ENCODE data around the gene ZBTB12.
A peak's percentile ranks its signal among the peaks of the same experiment; 100 is the strongest.
"Not testable (repeated sequence)": the region's sequence is repeated elsewhere in the genome, so short reads cannot be mapped to it uniquely, and the experiment has no call there.

ZBTB12 gene

DNA sequence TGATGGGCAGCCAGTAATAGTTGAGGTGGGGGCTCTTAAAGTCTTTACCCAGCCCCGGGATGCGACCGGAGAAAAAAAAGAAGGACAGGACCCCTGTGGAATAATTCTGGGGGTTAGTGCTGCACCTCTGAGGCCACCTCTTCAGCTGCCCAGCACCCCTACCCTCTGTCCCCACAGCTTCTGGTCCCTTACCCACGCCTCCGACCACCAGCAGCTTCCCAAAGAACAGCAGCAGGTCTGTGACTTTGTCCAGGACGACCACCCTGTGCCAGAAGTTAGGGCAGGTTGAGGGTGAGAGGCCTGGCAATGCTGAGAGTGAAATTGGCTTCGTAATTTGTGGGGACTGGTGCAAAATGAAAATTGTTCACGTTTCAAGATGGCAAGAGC lies 37.1 kb downstream of the ZBTB12 start:
- Histone ChIP-seq H3K9me3 (ENCODE audit: low read length) (no peaks in the 10 kb centered on the region), H3K36me3 (ENCODE audit: insufficient read depth, low read length) (peaks cover 13% of the 10 kb centered on the region), H3F3A (ENCODE audit: insufficient read depth, low read length) (no peaks in the 10 kb centered on the region), H3K27me3 (ENCODE audit: insufficient read depth, low read length) (no peaks in the 10 kb centered on the region), H3K9me2 (ENCODE audit: low read depth, low read length) (no peaks in the 10 kb centered on the region), H3K79me2 (ENCODE audit: insufficient read depth, low read length) (no peaks in the 10 kb centered on the region), H2AFZ (ENCODE audit: low read length) (no peak overlapping the region), H3K4me2 (ENCODE audit: low read length) (no peak overlapping the region), H4K20me1 (ENCODE audit: insufficient read depth, low read length) (no peaks in the 10 kb centered on the region), H3K4me3 (ENCODE audit: low read depth, low read length, poor library complexity, severe bottlenecking) (no peak overlapping the region), H3K27ac (ENCODE audit: low read depth, low read length, poor library complexity, severe bottlenecking) (no peak overlapping the region), H3K4me1 (ENCODE audit: insufficient read depth, low read length, severe bottlenecking) (peaks cover 26% of the 10 kb centered on the region), H3K9ac (ENCODE audit: low read length) (no peak overlapping the region)
- TF ChIP-seq EZH2 (IDR thresholded peaks at IDR 0.05; ENCODE audit: borderline replicate concordance, low read length) = no peak
- TF ChIP-seq, protein P1, sequence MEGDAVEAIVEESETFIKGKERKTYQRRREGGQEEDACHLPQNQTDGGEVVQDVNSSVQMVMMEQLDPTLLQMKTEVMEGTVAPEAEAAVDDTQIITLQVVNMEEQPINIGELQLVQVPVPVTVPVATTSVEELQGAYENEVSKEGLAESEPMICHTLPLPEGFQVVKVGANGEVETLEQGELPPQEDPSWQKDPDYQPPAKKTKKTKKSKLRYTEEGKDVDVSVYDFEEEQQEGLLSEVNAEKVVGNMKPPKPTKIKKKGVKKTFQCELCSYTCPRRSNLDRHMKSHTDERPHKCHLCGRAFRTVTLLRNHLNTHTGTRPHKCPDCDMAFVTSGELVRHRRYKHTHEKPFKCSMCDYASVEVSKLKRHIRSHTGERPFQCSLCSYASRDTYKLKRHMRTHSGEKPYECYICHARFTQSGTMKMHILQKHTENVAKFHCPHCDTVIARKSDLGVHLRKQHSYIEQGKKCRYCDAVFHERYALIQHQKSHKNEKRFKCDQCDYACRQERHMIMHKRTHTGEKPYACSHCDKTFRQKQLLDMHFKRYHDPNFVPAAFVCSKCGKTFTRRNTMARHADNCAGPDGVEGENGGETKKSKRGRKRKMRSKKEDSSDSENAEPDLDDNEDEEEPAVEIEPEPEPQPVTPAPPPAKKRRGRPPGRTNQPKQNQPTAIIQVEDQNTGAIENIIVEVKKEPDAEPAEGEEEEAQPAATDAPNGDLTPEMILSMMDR (IDR thresholded peaks at IDR 0.05; ENCODE audit: low read length) = no peak

DNA sequence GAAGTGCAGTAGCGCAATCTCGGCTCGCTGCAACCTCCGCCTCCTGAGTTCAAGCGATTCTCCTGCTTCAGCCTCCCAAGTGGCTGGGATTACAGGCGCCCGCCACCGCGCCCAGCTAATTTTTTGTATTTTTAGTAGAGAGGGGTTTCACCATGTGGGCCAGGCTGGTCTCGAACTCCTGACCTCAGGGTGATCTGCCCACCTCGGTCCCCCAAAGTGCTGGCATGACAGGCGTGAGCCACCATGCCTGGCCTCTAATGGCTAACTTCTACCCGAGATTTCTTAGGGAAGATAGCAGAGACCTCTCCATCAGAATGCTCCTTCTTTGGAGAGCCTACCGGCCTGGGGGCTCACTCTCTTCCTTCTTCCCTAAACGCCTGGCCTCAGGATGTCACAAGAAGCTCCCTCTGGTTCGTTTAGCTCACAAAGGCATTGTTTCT lies 37.7 kb downstream of the ZBTB12 start:
- not testable (repeated sequence) for H3K27me3 ChIP-seq (ENCODE audit: insufficient read depth, low read length); H4K20me1 ChIP-seq (ENCODE audit: insufficient read depth, low read length); H3K9me2 ChIP-seq (ENCODE audit: low read depth, low read length); H3K27ac ChIP-seq (ENCODE audit: low read depth, low read length, poor library complexity, severe bottlenecking); H3F3A ChIP-seq (ENCODE audit: insufficient read depth, low read length); H2AFZ ChIP-seq (ENCODE audit: low read length); H3K9me3 ChIP-seq (ENCODE audit: low read length); H3K79me2 ChIP-seq (ENCODE audit: insufficient read depth, low read length)
- Histone ChIP-seq H3K4me3 (ENCODE audit: low read depth, low read length, poor library complexity, severe bottlenecking) (peak overlapping the region; percentile 78), H3K4me2 (ENCODE audit: low read length) (peak overlapping the region; percentile 79), H3K4me1 (ENCODE audit: insufficient read depth, low read length, severe bottlenecking) (peaks cover 26% of the 10 kb centered on the region), H3K9ac (ENCODE audit: low read length) (peak overlapping the region; percentile 72), H3K36me3 (ENCODE audit: insufficient read depth, low read length) (peaks cover 20% of the 10 kb centered on the region)

DNA sequence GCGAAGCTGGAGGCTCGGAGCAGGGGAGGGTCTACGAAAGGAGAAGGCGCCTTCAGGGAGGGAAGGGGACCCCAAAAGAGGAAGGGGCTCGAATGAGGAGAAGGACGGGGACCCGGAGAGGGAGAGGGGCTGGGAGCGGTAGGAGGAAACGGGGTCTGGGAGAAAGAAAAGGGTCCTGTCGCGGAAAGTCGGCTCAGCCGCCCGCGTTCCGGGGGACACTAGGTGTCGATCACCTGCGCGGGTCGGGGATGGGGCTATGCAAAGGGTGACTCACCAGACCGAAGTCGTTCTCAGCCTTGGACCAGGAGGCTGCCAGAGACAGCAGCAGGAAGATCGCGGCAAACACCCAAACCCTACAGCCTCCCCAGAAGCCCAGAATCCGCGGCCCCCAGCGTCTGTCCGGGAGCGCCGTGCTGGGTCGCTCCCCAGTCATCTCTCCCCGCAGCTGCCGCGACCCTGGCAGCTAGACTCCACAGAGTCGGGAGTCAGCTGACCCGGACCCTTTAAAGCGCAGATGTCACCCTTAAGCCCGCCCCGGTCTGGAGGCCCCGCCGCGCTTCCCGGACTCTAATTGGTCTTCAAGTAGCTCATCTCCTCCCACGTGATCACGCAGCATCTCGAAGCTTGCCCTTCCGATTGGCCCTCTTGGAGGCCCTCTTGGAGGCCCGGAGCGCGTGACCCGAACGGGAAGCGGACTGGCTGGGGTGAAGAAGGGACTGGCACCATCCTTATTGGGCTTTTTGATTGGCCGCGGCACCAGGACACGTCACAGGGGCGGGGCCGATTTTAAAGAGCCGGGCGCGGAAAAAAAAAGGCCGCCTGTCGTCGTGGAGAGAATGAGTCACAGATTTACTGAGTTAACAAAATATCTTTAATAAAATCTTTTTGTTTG lies 39.3 kb downstream of the ZBTB12 start, which contains the start of gene NEU1:
NEU1 (minus strand) TSS at position 478 of the 892 bp plus-strand sequence; CDS start at position 433, 45 bp downstream.
- Histone ChIP-seq H3K9me2 (ENCODE audit: low read depth, low read length) (no peaks in the 10 kb centered on the region), H3K27me3 (ENCODE audit: insufficient read depth, low read length) (no peaks in the 10 kb centered on the region), H3K27ac (ENCODE audit: low read depth, low read length, poor library complexity, severe bottlenecking) (peak within 1 kb of the TSS; percentile 77), H3K4me3 (ENCODE audit: low read depth, low read length, poor library complexity, severe bottlenecking) (peak within 1 kb of the TSS; percentile 78), H3K9ac (ENCODE audit: low read length) (peak within 1 kb of the TSS; percentile 73), H3K79me2 (ENCODE audit: insufficient read depth, low read length) (no peaks in the 10 kb centered on the region), H3K4me1 (ENCODE audit: insufficient read depth, low read length, severe bottlenecking) (peaks cover 26% of the 10 kb centered on the region), H3K9me3 (ENCODE audit: low read length) (no peaks in the 10 kb centered on the region), H4K20me1 (ENCODE audit: insufficient read depth, low read length) (no peaks in the 10 kb centered on the region), H3K4me2 (ENCODE audit: low read length) (peak within 1 kb of the TSS; percentile 79), H3F3A (ENCODE audit: insufficient read depth, low read length) (no peaks in the 10 kb centered on the region), H3K36me3 (ENCODE audit: insufficient read depth, low read length) (peaks cover 29% of the 10 kb centered on the region), H2AFZ (ENCODE audit: low read length) (peak within 1 kb of the TSS; percentile 77; the same call in 1 of the 2 replicates)
- no peak for TF ChIP-seq EZH2 (IDR thresholded peaks at IDR 0.05; ENCODE audit: borderline replicate concordance, low read length)
- TF ChIP-seq, protein P1 (IDR thresholded peaks at IDR 0.05; ENCODE audit: low read length) = no peak

All from OCI-LY1 (cell line).